ENCODE results near the gene NMT2. TPM values are rescaled to one million over a fixed set of nuclear protein-coding genes. Genes with fewer than 3 reads are reported as not detected.

Gene NMT2
- total RNA-seq, 1 donor from 2014 or later, result 39.6 TPM

DNA sequence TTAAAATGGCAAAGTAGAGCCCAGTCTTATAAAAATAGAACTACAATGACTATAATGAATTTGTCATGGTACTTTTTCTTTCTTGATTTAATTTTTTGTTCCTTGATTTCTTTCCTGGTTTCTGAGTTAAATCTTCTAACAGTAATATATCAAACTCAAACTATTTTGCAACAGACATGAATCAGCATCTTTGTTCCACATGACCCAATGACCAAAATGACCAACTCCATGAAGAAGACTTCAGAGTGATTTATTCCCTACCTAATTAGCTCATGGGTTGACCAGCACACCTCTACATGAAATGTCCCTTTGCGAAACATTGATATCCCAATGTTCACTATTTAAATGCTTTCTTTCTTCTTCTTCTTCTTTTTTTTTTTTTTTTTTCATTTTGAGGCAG lies 30.9 kb downstream of the NMT2 start:
- Mint-ChIP-seq H3K27me3 (no peaks in the 10 kb centered on the region), H3K4me1 (ENCODE audit: low read depth) (peaks cover 17% of the 10 kb centered on the region), H3K27ac (no peak overlapping the region), H3K4me3 (ENCODE audit: low read depth) (no peak overlapping the region), H3K9me3 (ENCODE audit: low read depth) (no peaks in the 10 kb centered on the region), H3K36me3 (ENCODE audit: insufficient read depth) (peaks cover 12% of the 10 kb centered on the region)
- TF ChIP-seq, protein P1, sequence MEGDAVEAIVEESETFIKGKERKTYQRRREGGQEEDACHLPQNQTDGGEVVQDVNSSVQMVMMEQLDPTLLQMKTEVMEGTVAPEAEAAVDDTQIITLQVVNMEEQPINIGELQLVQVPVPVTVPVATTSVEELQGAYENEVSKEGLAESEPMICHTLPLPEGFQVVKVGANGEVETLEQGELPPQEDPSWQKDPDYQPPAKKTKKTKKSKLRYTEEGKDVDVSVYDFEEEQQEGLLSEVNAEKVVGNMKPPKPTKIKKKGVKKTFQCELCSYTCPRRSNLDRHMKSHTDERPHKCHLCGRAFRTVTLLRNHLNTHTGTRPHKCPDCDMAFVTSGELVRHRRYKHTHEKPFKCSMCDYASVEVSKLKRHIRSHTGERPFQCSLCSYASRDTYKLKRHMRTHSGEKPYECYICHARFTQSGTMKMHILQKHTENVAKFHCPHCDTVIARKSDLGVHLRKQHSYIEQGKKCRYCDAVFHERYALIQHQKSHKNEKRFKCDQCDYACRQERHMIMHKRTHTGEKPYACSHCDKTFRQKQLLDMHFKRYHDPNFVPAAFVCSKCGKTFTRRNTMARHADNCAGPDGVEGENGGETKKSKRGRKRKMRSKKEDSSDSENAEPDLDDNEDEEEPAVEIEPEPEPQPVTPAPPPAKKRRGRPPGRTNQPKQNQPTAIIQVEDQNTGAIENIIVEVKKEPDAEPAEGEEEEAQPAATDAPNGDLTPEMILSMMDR (IDR thresholded peaks at IDR 0.05; ENCODE audit: unreplicated experiment), result no peak
- no peak for DNase-seq (ENCODE audit: low spot score, unreplicated experiment)

DNA sequence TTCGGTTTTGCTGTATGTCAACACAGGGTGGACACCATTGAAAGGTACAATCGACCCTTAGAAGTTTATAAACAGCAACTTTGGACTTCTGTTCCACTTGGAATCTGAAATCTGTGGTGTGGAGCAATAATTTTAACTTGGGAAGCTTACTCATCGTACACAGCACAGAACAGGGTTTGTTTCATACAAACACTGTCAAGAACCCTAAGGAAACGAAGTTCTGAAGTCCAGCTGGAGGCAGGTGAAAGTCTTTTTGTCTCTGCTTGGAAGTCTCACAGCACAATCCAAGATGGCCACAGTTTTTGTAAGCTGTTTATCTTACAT lies 31.5 kb downstream of the NMT2 start:
- Mint-ChIP-seq H3K27me3 (no peaks in the 10 kb centered on the region), H3K4me1 (ENCODE audit: low read depth) (peaks cover 12% of the 10 kb centered on the region), H3K9me3 (ENCODE audit: low read depth) (no peaks in the 10 kb centered on the region), H3K27ac (no peak overlapping the region), H3K4me3 (ENCODE audit: low read depth) (no peak overlapping the region), H3K36me3 (ENCODE audit: insufficient read depth) (peaks cover 12% of the 10 kb centered on the region)
- TF ChIP-seq, protein P1 (IDR thresholded peaks at IDR 0.05; ENCODE audit: unreplicated experiment), result no peak
- no peak for DNase-seq (ENCODE audit: low spot score, unreplicated experiment)

GRCh38 chr10:15136129-15137035 lies 32.1 kb downstream of the NMT2 start:
- TF ChIP-seq, protein P1 (IDR thresholded peaks at IDR 0.05; ENCODE audit: unreplicated experiment), result no peak
- Mint-ChIP-seq H3K4me1 (ENCODE audit: low read depth) (peaks cover 7% of the 10 kb centered on the region), H3K9me3 (ENCODE audit: low read depth) (no peaks in the 10 kb centered on the region), H3K27ac (no peak overlapping the region), H3K27me3 (no peaks in the 10 kb centered on the region), H3K4me3 (ENCODE audit: low read depth) (no peak overlapping the region), H3K36me3 (ENCODE audit: insufficient read depth) (peaks cover 15% of the 10 kb centered on the region)
- DNase-seq (ENCODE audit: low spot score, unreplicated experiment), result no peak

DNA sequence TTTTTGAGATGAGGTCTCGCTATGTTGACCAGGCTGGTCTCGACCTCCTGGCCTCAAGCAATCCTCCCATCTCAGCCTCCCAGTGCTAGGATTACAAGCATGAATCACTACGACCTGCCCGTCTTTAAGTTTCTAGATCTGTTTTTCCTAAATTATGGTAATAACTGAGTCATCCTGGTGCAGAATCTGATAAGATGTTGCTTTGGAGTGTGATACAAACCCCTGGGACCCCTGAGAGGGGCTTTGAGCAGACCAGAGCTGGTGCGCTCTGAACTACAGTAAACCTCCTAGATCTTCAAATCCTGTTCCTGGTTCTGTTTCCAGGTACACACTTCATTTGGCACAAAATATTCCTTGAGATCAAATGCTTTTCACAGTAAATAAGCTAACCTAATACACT lies 37.2 kb downstream of the NMT2 start:
- H3K36me3 Mint-ChIP-seq (ENCODE audit: insufficient read depth), result peaks cover 30% of the 10 kb centered on the region
- H3K27me3 Mint-ChIP-seq, result no peaks in the 10 kb centered on the region
- TF ChIP-seq, protein P1 (IDR thresholded peaks at IDR 0.05; ENCODE audit: unreplicated experiment), result no peak
- H3K27ac Mint-ChIP-seq, result no peak overlapping the region
- H3K4me3 Mint-ChIP-seq (ENCODE audit: low read depth), result no peak overlapping the region
- no peak for DNase-seq (ENCODE audit: low spot score, unreplicated experiment)
- H3K9me3 Mint-ChIP-seq (ENCODE audit: low read depth), result peaks cover 2% of the 10 kb centered on the region
- no peaks in the 10 kb centered on the region for H3K4me1 Mint-ChIP-seq (ENCODE audit: low read depth)

DNA sequence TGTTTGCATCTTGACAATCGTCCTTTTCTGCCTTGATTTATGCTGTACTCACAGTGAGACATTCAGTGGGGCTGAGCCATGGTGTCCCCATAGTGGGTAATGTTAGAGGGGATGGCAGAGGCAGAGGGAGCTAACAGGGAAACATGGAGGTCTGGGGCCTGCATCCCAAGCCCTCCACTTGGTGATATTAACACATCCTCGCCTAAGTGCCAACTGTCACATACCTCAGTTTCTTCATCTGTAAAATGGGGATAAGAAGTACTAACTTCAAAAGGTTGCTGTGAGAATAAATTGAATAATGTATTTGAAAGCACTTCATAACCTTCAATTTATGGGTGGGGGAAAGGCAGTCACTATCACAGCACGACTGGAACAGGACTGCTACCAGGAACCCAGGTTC lies 43.6 kb downstream of the NMT2 start:
- TF ChIP-seq, protein P1 (IDR thresholded peaks at IDR 0.05; ENCODE audit: unreplicated experiment), result no peak
- Mint-ChIP-seq H3K27ac (no peak overlapping the region), H3K4me3 (ENCODE audit: low read depth) (no peak overlapping the region), H3K36me3 (ENCODE audit: insufficient read depth) (peaks cover 23% of the 10 kb centered on the region), H3K9me3 (ENCODE audit: low read depth) (peaks cover 2% of the 10 kb centered on the region), H3K4me1 (ENCODE audit: low read depth) (no peaks in the 10 kb centered on the region), H3K27me3 (no peaks in the 10 kb centered on the region)
- no peak for DNase-seq (ENCODE audit: low spot score, unreplicated experiment)

All from progenitor cell of endocrine pancreas (in vitro differentiated cells).